Stimulated activated CD8-positive, alpha-beta memory T cell treated with anti-CD3 and anti-CD28 coated beads, Interleukin-15, amount 100 ng/mL, for 1 hour (primary cell): ENCODE data around the gene TARS2.

ENCODE experiments used
- DNase-seq: peaks from one replicate; pipeline ENCODE4 v3.0.0-alpha.2; 2020; ENCODE audit warnings: low read depth

The TARS2 gene

GRCh38 chr1:150555198-150555970, 68.2 kb downstream of the TARS2 start:
- no peak for DNase-seq

- DNase-seq: no peak
Measured at GRCh38 chr1:150555971-150556865, 69.0 kb downstream of the TARS2 start.

GRCh38 chr1:150557065-150557600, 69.9 kb downstream of the TARS2 start:
- no peak for DNase-seq
